Gastroesophageal sphincter (tissue), 3 donors: ENCODE data around the gene KCTD2.

Experiments used
- POLR2A ChIP-seq, 2 donors: fragments of 450-650 bp; IDR thresholded peaks; one replicate each; pipeline ENCODE4 v1.6.1; 2017; ENCODE audit warnings: antibody characterized with exemption in 2 of 2, mild to moderate bottlenecking in 2 of 2, moderate library complexity in 1 of 2
- POLR2AphosphoS5 ChIP-seq: sonication (generic); formaldehyde crosslinking; IDR thresholded peaks from one replicate; pipeline ENCODE4 v1.6.1; 2017; ENCODE audit warnings: antibody characterized with exemption
- TF ChIP-seq, protein P1 (sequence below), 4 experiments: fragments of 200-600 bp in 2 of 4; fragments of 450-650 bp in 2 of 4; sonication (generic) in 1 of 4; IDR thresholded peaks; one replicate each; pipeline ENCODE4 v1.5.1; 2017 to 2019; ENCODE audit warnings: antibody characterized with exemption in 4 of 4, mild to moderate bottlenecking in 2 of 4, moderate library complexity in 2 of 4

DNA sequence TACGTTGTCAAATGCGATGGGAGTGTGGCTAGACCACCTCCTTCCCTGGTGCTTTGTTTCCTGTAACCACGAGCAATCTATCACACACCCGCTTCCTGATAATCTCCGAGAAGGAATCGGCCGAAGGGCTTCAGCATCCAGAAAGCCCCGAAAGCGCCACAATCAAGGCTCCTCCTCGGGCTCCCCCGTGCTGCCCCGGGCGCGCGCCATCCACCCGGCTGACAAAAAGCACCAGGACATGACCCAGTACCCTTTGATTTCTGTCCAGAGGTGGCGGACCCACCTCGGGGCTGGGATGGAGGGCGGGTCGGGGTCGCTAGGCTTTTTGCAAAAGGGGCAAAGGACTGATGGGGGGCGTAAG, 62.0 kb downstream of the KCTD2 start:
- TF ChIP-seq POLR2A (IDR thresholded peaks at IDR 0.05) (no peak), POLR2AphosphoS5 (no peak)
- TF ChIP-seq, protein P1, sequence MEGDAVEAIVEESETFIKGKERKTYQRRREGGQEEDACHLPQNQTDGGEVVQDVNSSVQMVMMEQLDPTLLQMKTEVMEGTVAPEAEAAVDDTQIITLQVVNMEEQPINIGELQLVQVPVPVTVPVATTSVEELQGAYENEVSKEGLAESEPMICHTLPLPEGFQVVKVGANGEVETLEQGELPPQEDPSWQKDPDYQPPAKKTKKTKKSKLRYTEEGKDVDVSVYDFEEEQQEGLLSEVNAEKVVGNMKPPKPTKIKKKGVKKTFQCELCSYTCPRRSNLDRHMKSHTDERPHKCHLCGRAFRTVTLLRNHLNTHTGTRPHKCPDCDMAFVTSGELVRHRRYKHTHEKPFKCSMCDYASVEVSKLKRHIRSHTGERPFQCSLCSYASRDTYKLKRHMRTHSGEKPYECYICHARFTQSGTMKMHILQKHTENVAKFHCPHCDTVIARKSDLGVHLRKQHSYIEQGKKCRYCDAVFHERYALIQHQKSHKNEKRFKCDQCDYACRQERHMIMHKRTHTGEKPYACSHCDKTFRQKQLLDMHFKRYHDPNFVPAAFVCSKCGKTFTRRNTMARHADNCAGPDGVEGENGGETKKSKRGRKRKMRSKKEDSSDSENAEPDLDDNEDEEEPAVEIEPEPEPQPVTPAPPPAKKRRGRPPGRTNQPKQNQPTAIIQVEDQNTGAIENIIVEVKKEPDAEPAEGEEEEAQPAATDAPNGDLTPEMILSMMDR (IDR thresholded peaks at IDR 0.05) = no peak
